HT1080 (cell line): ENCODE data around the gene UBALD2. TPM values are rescaled to one million over a fixed set of nuclear protein-coding genes. Genes with fewer than 3 reads are reported as not detected.
"Not testable (repeated sequence)": the region's sequence is repeated elsewhere in the genome, so short reads cannot be mapped to it uniquely, and the experiment has no call there.

Source experiments
- DNase-seq: peaks from one replicate; pipeline ENCODE4 v3.0.0-alpha.2; 2015; ENCODE audit warnings: low read depth
- polyA plus RNA-seq, 2 experiments: library from polyadenylated mRNA; depleted of rRNA; stranded (reverse); fragments of >200 nt; gene quantifications; 2 replicates each; pipeline ENCODE4 v1.2.3, GENCODE V29; 2015
- total RNA-seq: library from RNA; depleted of rRNA; stranded (reverse); fragments of >200 nt; shearing (Covaris generic); gene quantifications from 2 replicates; pipeline ENCODE4 v1.2.3, GENCODE V29; 2014; rRNA removed

The UBALD2 gene
- 42.5 and 65.9 TPM in 2 replicates for total RNA-seq
- polyA plus RNA-seq (2015; cell fraction: cytosol; rRNA removed): 48.3 and 65.5 TPM in 2 replicates
- 24.9 and 30.8 TPM in 2 replicates for polyA plus RNA-seq (2015; cell fraction: nucleus; rRNA removed)

GRCh38 chr17:76264755-76265623, at the start of gene UBALD2:
TSS of gene UBALD2 (plus strand) at chr17:76265348. CDS start at chr17:76265506, 158 bp downstream.
- DNase-seq: peak; percentile 100

GRCh38 chr17:76217081-76217480, 48.1 kb upstream of the UBALD2 start:
- DNase-seq: no peak

DNA sequence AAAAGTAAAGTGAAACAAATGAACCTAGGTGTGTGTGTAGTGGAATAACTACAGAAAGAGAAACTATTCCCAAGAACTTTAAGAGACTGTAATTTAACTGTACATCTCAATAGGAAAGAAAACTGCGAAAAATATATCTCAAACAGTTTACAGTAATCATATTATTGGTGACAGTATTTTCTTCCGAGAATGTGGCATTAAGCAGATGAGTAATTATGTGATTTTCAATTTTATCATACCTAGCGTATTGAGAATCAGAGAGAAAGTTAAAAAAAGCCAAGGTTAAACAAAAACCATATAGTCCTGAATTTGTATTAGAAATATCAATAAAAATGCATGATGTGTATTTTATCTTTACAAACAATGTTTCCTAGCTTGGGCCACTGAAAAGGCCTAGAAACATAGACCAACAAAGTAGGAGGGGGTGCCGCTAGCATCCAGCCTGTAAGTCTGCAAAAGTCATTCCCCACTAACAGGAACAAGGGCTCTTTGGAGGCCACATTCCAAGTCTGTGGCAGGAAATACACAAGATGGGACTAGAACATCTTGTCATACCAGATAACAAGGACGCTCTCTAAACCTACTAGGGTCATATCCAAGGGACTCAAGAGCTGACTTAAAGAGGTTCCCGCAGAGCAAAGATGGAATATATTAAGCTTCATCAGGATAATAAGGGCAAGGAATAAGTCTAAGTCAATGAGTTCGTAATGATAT, 45.3 kb upstream of the UBALD2 start:
- no peak for DNase-seq

DNA sequence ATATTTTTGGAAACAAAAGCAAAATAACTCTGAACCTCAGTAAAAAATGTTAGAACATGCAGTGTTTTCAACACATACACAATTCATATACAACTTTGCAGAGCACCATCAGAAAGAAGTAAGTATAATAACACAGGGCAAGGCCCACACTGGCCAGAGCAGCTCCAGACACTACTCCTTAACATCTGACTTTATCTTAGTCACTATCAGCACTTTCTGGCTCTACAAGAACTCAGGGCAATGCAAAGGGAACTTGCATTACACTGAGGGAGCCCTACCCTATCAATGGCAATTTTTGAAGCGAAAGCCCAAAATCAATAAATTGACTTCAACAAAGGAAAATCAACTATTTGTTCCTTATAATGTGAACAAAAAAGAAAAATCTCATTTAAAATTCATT, 41.3 kb upstream of the UBALD2 start:
- DNase-seq: no peak

DNA sequence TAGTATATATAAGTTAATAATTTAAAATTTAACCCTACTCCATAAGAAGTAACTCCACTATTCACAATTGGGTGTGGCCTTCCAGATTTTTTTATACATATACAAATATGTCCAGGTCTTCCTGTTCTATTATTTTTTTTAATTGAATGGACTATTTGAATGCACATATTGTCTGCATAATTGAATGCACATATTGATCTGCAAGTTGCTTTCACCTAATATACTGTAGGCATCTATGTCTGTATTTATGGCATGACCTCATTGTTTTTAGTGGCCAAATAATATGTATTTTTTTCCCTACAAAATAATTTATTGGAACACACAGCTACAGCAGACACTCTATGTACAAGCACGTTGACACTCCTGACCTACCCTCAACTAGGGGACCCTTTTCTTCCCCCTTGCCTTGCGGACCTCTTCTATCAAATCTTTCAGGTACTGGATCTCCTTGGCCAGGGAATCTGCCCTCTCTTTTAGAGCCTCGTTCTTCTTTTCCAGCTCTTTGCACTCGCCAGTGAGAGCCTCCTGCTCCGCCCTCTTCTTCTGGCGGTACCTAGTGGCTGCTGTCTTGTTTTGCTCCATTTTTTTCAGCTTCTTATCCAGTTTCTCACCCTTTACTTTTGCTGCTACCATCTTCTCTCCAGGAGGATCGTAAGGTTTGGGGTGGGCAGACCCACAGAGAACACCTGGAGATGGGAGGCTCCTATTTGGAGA, 39.6 kb upstream of the UBALD2 start:
- DNase-seq: not testable (repeated sequence)

DNA sequence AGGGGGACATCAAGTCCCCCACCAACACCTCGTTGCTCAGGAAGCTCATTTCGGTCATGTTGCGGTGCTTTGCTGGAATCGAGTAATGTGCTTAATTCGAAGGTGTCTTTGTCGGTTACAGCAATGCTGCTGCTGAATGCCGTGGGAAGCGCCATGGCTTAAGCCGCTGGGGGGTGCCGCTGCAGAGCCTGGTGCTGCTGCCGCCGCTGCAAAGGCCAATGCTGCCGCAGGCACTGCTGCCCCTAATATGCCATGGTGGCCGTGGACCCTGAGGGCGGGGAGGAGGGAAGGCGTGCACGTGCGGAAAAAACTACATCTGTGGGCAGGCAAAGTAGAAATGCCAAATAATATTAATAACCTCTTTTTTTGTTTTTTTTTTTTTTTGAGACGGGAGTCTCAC, 38.4 kb upstream of the UBALD2 start:
- not testable (repeated sequence) for DNase-seq

- no peak for DNase-seq
Measured at GRCh38 chr17:76232342-76232741, 32.8 kb upstream of the UBALD2 start.

GRCh38 chr17:76233588-76234353, 31.4 kb upstream of the UBALD2 start:
- no peak for DNase-seq

- DNase-seq: no peak
Measured at GRCh38 chr17:76234354-76234679, 30.8 kb upstream of the UBALD2 start.

DNA sequence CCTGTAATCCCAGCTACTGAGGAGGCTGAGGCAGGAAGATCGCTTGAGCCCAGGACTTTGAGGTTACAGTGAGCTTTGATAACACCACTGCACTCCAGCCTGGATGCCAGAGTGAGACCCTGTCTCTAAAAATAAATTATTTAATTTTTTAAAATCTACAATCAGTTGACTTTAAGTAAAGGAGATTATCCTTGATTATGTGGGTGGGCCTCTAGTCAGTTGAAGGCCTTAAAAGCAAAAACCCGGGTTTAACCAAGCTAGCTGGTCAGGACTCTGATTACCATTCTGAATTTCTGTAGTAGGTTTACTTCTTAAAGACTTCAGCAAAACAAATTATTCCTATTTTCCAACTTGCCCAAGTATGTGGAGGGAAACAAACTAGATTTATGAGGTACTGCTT, 29.3 kb upstream of the UBALD2 start:
- no peak for DNase-seq

- no peak for DNase-seq
Measured at GRCh38 chr17:76236603-76237002, 28.5 kb upstream of the UBALD2 start.

DNA sequence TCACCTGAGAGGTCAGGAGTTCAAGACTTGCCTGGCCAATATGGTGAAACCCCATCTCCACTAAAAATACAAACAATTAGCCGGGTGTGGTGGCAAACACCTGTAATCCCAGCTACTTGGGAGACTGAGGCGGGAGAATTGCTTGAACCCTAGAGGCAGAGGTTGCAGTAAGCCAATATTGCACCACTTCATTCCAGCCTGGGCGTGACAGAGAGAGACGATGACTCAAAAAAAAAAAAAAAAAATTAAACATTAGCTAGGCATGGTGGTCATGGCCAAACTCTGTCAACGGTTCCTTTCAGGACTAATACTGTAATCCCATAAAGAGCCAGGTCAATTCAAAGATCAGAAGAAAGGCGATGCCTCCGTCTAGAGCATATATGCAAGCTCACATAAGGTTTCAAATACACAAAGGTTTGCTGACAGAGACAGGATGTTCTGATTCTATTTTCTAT, 27.3 kb upstream of the UBALD2 start:
- no peak for DNase-seq

DNA sequence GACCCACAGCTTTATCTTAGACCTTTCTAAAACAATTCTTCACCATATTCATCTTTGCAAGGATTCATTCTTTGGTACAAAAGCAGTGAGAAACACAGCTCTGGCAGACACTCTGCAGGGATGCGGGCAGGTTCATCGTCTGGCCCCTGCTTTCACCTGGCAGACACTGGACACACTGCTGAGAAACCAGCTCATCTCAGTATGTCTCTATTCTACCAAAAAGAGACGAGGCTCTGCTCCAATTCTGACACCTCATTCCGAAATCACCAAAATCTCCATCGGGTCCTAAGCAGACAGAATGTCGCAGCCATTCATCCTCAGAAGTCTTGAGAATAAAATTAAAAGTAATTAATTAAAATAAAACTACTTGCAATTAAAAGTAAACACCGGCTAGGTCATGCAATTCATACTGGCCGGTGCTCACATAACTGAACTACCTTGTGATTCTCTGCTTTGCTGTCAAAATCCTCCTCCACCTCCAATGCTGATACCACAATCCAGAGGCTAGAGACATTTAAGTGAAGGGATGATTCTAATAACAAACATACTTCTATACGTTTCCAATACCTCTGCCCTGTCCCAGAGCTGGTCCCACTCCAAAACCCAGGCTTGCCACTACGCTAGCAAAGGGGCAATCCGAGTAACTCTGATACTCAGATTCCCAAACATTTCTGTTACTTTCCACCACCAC, 26.2 kb upstream of the UBALD2 start:
- DNase-seq: no peak

DNA sequence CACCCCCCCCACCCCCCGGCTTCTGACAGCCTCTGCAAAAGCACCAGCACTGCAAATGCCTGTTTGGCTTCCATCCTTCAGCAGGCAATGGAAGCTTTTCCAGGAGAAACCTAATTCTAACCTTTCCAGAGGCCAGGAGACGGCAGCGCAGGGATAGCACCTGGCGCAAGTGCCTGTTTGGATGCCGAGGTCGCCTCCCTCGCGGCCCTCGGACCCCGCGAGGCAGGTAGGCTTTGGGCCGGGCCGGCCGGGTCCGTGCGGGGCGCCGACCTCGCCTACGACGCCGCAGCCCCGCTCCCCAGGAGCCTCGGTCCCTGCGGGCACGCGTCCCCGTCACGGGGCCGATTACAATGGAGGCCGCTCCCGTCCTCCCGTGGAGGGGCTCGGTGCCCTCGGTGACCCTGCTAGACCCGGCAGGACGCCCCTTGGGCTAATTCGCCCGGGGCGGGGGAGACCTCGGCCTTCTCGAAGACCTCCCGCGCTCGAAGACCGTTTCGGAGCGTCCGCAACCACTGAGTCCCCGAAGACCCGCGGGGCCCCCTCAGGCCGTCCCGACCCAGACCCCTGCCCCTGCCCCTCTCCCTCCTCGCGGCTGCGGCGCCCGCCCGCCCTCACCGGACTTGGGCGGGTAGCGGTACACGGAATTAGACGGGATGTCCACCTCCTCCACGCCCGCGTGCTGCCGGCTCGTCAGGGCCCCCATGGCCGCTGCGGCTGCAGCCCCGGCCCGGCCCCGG, 25.4 kb upstream of the UBALD2 start:
- no peak for DNase-seq

DNA sequence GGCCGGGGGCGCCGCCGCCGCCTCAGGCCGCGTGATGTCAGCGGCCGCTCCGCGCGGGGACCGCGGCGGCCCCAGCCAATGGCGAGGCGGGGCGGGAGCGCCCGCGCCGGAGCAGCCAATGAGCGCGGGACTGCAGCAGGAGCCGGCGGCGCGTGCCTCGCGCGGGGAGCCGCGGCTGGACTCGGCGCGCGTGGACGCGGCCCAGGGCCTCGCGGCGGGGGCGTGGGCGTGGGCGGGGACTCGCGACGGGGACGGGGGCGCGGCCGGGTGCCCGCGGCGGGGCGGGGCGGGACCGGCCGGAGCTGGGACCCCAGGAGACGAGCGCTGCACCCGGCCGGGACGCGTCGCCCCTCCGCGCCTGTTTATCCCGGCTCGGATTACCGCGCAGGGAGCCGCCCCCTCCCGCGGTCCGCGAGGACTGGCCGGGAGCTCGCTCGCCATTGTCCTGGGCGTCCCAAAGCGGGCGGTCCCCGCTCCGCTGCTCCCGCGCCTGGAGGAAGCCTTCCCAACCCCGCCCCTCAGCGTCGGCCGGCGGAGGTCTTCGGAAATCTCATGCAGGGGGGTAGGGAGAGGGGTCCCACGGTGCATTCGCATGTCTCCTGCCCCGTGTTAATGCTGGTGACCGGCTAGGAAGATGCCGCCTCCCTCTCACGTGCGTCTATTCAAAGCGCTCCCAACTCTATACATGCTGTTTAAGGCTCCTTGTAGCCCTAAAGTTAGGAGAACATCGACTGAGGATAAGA, 24.5 kb upstream of the UBALD2 start, which contains the start of gene RNF157:
RNF157 (minus strand) TSS at position 33 of the 743 bp plus-strand sequence. CDS start 253 bp downstream, outside the sequence.
- no peak for DNase-seq

DNA sequence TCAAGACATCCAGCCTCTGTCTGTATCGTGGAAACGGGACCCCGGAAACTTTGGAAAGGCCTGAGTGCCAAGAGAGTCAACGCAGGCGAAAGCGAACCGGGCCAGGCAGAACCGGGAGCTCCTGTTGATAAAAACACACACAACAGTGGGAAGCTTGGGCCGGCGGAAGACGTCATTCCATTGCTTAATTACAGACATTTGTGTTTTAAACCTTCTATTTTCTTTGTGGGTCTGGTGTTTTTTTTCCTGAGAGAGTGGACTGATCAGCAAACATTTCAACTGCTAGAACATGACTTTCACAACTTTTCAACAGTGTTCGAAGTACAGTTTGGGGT, 24.0 kb upstream of the UBALD2 start:
- no peak for DNase-seq

DNA sequence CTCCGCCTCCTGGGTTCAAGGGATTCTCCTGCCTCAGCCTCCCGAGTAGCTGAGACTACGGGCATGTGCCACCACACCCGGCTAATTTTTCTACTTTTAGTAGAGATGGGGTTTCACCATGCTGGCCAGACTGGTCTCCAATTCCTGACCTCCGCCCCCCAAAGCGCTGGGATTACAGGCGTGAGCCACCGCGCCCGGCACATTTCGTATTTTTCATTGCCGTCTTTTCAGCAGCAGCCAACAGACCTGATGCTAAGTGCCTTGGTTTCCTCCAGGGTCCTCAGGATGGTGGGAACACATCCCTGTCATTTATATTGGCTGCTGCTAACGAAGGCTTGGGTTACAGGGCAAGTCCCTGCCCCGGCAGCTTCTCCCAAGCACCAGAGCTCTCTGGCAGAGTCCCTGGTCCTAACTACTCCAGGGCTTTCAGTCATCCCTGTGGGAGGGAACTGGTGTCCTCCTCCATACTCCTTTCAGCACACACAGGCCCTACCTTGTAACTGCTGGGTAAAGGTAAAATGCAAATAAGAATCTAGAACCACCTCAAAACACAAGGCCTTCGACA, 23.4 kb upstream of the UBALD2 start:
- no peak for DNase-seq

DNA sequence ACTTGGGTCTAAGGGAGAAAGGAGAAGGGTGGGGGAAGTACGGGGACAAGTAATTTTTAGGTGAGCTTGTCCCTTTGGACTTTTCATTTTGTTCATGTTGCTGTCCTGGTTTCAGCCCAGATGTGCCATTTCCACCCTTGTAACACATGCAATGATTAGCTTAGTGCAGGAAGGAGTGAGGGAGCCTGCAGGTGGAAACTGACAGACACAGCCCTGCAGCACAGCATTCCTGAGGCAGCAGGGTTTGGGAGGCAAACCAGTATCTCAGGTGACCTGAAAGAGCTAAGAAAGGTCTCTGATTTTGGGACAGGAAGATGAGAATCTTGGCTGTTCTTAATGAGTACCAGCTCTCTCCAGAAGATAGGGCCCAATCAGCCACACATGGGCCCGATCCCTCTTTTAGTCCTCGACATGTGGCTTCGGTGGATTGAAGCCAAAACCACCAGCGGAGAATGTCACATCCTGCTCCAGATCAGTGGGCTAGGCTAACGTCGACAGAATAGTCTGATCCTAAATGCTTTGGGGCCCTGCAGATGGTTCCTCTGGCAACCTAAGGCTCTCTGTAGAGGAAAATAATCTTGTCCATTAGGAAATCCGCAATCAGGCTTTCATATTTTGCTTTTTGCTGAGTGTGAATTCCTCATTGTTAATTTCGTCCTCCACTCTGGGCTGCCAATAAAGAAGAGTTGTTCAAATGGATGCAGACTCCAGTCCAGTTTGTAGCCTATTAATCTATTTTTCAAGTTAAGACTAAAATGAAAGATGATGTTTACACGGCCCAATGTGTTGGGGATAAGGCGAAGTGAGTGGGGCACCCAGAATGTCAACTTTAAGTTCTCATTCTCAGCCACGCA, 21.1 kb upstream of the UBALD2 start:
- DNase-seq: no peak
